AG10803 (cell line): ENCODE data around the gene CDHR2.

Source experiments
- DNase-seq: peaks from one replicate; pipeline ENCODE4 v3.0.0; 2010; ENCODE audit warnings: low read depth
- H3K4me3 ChIP-seq: 2 replicates; pipeline ENCODE4 v1.5.1; 2011; ENCODE audit warnings: mild to moderate bottlenecking, low read length, control low read depth
- CTCF ChIP-seq: conservative IDR thresholded peaks from 2 replicates; pipeline ENCODE4 v1.5.1; 2011; ENCODE audit warnings: mild to moderate bottlenecking, low read length, control low read depth, inconsistent platforms

CDHR2 gene

GRCh38 chr5:176640616-176641015, 91.5 kb downstream of the CDHR2 start:
- no peak for TF ChIP-seq CTCF
- DNase-seq = no peak

GRCh38 chr5:176642675-176643490, 93.7 kb downstream of the CDHR2 start:
- no peak for DNase-seq
- TF ChIP-seq CTCF = no peak
- no peak overlapping the region for H3K4me3 ChIP-seq

More at GRCh38 chr5:176640616-176641015, 91.5 kb downstream of the CDHR2 start:
- no peak overlapping the region for H3K4me3 ChIP-seq

GRCh38 chr5:176643491-176644219, 94.5 kb downstream of the CDHR2 start:
- TF ChIP-seq CTCF = no peak
- no peak overlapping the region for H3K4me3 ChIP-seq
- DNase-seq = no peak

DNA sequence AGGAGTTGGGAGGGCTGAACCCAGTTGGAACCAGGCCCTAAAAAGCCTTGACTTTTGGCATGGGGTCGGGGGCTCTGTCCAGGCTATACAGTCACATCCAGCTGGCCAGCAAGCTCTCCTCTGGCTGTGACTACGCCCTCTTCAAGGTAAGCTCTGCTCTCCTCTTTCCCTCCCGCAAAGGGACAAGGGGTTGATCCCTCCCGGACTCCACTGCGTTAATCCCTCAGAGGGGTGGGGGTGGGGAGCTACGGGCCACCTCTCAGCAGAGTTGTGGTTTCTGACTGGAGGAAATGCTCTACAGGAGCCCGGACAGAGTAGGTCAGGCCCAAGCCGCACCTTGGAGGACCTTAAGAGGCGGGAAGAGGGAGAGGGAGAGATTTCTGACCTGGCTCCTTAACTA, 95.2 kb downstream of the CDHR2 start:
- H3K4me3 ChIP-seq = no peak overlapping the region
- DNase-seq = no peak
- TF ChIP-seq CTCF = no peak

GRCh38 chr5:176644878-176645670, 95.9 kb downstream of the CDHR2 start:
- no peak overlapping the region for H3K4me3 ChIP-seq
- TF ChIP-seq CTCF = no peak
- no peak for DNase-seq
